ENCODE results near the gene RASGEF1B.

The RASGEF1B gene

DNA sequence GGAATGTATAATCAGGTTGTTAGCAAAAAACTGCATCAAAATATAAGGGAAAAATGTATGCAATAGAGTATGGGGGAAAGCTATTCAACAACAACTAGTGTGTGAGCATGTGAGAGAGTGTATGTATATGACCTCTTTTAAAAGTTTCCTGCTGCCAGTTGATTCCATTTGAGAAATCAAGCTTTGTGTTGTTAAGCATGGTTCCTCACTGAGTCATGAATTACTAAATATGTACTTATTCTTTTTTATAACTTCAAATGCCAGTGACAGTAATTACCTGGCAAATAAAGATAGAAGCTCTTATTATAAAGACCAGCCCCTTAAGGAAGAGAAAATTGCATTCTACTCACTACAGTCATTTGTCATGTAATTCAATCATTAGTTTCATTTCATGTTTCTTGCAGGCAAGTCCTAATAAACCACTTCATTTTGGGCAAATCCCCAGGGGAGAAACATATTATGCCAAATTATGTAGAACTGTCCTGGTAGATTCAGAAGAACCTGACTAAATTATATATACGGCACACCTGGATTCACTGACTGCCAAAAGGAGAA, 19.2 kb downstream of the RASGEF1B start:
- CTCF ChIA-PET: interaction anchor here (0.8 to 5.3 kb wide), 3 partner anchors 8 to 22 kb away, joined by 3 to 32 read pairs (median 10); no protein-coding TSS in a partner anchor

DNA sequence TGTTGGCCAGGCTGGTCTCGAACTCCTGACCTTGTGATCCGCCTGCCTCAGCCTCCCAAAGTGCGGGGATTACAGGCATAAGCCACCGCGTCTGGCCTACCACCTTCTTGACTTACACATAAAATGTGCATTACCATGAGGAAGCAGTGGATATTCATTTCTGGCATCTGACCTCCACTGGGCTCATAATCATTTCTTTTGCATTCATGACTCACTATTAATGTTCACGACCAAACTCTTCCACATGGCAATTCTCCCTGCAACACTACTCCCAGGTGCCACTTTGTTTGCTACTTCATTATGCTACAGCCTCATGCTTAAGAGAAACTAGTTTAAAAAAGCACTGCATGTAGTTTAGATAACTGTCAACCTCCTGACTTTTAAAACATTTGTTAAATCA, 22.7 kb downstream of the RASGEF1B start:
- no peak for DNase-seq (ENCODE audit: extremely low spot score)
- ChIA-PET POLR2A (no interaction called here), CTCF (no interaction called here)
- TF ChIP-seq, protein P1, sequence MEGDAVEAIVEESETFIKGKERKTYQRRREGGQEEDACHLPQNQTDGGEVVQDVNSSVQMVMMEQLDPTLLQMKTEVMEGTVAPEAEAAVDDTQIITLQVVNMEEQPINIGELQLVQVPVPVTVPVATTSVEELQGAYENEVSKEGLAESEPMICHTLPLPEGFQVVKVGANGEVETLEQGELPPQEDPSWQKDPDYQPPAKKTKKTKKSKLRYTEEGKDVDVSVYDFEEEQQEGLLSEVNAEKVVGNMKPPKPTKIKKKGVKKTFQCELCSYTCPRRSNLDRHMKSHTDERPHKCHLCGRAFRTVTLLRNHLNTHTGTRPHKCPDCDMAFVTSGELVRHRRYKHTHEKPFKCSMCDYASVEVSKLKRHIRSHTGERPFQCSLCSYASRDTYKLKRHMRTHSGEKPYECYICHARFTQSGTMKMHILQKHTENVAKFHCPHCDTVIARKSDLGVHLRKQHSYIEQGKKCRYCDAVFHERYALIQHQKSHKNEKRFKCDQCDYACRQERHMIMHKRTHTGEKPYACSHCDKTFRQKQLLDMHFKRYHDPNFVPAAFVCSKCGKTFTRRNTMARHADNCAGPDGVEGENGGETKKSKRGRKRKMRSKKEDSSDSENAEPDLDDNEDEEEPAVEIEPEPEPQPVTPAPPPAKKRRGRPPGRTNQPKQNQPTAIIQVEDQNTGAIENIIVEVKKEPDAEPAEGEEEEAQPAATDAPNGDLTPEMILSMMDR (IDR thresholded peaks at IDR 0.05; ENCODE audit: control extremely low read depth, extremely low read depth, low read depth, missing control alignments): no peak

More for the DNA sequence above, 19.2 kb downstream of the RASGEF1B start:
- DNase-seq (ENCODE audit: extremely low spot score): no peak
- TF ChIP-seq, protein P1 (IDR thresholded peaks at IDR 0.05; ENCODE audit: control extremely low read depth, extremely low read depth, low read depth, missing control alignments): no peak
- POLR2A ChIA-PET: no interaction called here

DNA sequence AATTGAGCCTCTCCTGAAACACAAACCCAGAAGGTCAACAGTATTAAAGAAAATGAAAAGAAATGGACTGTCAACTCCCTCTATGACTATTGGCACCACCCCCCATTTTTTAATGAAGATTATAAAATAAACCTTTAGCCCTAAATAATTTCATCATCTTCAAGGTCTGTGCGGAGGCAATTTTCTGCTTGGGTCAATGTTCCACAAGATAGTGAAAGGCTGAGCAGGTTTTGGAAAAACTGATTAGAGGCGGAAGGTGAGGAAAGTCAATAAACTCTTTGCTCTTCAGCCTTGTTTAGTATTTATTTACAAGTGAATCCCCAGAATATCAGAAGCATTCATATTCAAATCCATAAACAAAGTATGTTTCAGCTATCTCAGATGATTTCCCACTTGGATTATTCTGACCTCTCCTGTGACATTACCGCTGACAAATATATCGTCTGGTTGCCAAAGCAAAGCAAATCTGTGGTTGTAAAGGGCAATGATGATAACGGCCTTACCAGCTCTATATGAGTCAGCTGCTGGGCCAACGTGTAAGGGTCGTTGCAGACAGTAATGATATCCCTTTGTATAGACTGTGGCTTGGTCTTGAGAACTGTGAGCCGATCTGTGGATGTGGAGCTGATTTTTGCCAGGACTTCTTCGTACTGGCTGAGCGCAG, 24.0 kb downstream of the RASGEF1B start:
- CTCF ChIA-PET: no interaction called here
- POLR2A ChIA-PET: no interaction called here
- DNase-seq (ENCODE audit: extremely low spot score): no peak
- TF ChIP-seq, protein P1 (IDR thresholded peaks at IDR 0.05; ENCODE audit: control extremely low read depth, extremely low read depth, low read depth, missing control alignments): no peak

DNA sequence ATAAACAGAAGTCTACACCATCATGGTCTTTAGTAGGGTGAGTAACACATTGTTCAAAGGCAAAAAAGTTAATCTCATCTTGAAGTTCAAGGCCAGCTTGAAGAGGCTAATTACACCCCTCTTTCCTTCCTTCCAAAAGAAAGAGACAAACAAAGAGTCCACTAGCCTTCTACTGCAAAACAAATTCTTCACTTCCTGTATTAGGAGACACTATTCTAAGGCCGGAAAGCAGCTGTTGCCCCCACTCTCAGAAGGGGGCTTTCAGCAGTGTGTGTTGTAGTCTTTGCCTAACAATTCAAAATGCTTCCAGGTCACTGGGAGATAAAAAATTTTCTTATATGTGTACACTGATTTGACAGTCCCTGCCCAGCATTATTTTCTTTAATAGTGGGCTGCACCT, 25.1 kb downstream of the RASGEF1B start:
- ChIA-PET POLR2A (no interaction called here), CTCF (no interaction called here)
- no peak for DNase-seq (ENCODE audit: extremely low spot score)
- TF ChIP-seq, protein P1 (IDR thresholded peaks at IDR 0.05; ENCODE audit: control extremely low read depth, extremely low read depth, low read depth, missing control alignments): no peak

DNA sequence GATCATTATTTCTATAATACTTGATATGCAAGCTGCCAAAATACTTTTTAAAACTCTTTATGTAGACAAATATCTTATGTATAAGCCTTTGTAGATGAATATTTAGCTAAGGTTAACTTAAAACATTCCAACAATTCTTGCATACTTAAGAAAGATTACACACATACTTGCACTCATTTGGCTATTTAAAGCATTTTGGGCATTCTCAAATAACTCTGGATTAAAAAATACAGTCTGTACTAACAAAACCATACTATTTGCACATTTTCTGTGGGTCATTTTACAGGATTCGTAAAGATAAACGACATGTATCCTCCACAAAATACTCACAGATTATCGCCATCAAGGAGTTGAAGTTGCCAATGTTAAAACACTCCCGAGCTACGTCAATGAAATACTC, 26.5 kb downstream of the RASGEF1B start:
- DNase-seq (ENCODE audit: extremely low spot score): no peak
- ChIA-PET CTCF (interaction anchor here (1.4 to 1.6 kb wide), 2 partner anchors 11 to 15 kb away, joined by 3 to 6 read pairs; no protein-coding TSS in a partner anchor), POLR2A (no interaction called here)
- TF ChIP-seq, protein P1 (IDR thresholded peaks at IDR 0.05; ENCODE audit: control extremely low read depth, extremely low read depth, low read depth, missing control alignments): no peak

DNA sequence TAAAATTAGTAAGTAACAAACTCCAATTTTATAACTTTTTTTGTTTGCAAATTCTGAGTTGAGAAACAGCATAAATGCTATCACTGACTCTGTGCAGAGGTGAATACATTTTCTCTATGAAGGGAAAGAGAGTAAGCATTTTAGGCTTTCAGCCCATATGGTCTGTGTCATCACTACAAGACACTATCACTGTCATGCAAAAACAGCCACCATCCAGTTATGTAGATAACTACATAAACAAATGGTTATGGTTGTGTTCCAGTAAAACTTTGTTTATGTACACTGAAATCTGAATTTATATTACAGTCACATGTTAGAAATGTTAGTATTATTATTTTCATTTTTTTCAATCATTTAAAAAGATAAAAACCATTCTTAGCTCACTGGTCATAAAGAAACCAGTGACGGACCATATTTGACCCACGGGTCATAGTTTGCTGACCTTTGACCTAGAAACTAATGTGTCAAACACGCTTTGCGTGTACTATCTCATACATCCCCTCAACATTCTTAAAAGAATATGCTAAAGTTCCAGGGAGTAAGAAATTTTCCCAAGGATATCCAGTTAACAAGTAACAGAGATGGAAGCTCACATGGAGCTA, 29.1 kb downstream of the RASGEF1B start:
- ChIA-PET POLR2A (no interaction called here), CTCF (interaction anchor here (1.3 to 2.3 kb wide), 3 partner anchors 16 to 25 kb away, joined by 3 to 7 read pairs (median 3); no protein-coding TSS in a partner anchor)
- DNase-seq (ENCODE audit: extremely low spot score): no peak
- TF ChIP-seq, protein P1 (IDR thresholded peaks at IDR 0.05; ENCODE audit: control extremely low read depth, extremely low read depth, low read depth, missing control alignments): no peak
